SH-SY5Y (cell line): Measurements from ENCODE around the gene GAPVD1.

ENCODE experiments used
- GATA2 ChIP-seq: IDR thresholded peaks from 2 replicates; pipeline ENCODE4 v1.6.1; 2011; ENCODE audit warnings: mild to moderate bottlenecking, low read depth, low read length
- GATA3 ChIP-seq: IDR thresholded peaks from 2 replicates; pipeline ENCODE4 v1.6.1; 2011; ENCODE audit warnings: low read depth, mild to moderate bottlenecking, low read length, moderate library complexity

- no peak for TF ChIP-seq GATA2
- TF ChIP-seq GATA3 = no peak
Observed at GRCh38 chr9:125374443-125375309, 113.0 kb downstream of the GAPVD1 start.
